Astrocyte (in vitro differentiated cells and primary cell): ENCODE results near the gene LRRC23. TPM values are rescaled to one million over a fixed set of nuclear protein-coding genes. Genes with fewer than 3 reads are reported as not detected.

Experiments used
- DNase-seq: peaks from one replicate; pipeline ENCODE4 v3.0.0-alpha.2; 2010; ENCODE audit warnings: low read depth
- FAIRE-seq: peaks from 2 replicates; lab custom pipeline; 2011; peaks lifted over from hg19 to GRCh38; lab: Jason Lieb, UNC
- H2AFZ ChIP-seq: 2 replicates; pipeline ENCODE4 v1.6.0; 2012; ENCODE audit warnings: low read depth, low read length, inconsistent platforms
- H3K27ac ChIP-seq: 2 replicates; pipeline ENCODE4 v1.5.1; 2011; ENCODE audit warnings: low read depth, low read length, inconsistent platforms
- H3K27me3 ChIP-seq: 2 replicates; pipeline ENCODE4 v1.6.0; 2011; ENCODE audit warnings: low read length, inconsistent platforms; ENCODE audit not compliant: insufficient read depth
- H3K36me3 ChIP-seq: 2 replicates; pipeline ENCODE4 v1.5.1; 2011; ENCODE audit warnings: low read length, inconsistent platforms; ENCODE audit not compliant: insufficient read depth
- H3K4me1 ChIP-seq: 2 replicates; pipeline ENCODE4 v1.5.1; 2011; ENCODE audit warnings: low read length, inconsistent platforms; ENCODE audit not compliant: insufficient read depth
- H3K4me2 ChIP-seq: 2 replicates; pipeline ENCODE4 v1.6.0; 2012; ENCODE audit warnings: low read length, inconsistent platforms
- H3K4me3 ChIP-seq: 2 replicates; pipeline ENCODE4 v1.5.1; 2011; ENCODE audit warnings: low read depth, mild to moderate bottlenecking, low read length, inconsistent platforms; ENCODE audit not compliant: insufficient read depth
- H3K79me2 ChIP-seq: 2 replicates; pipeline ENCODE4 v1.6.0; 2012; ENCODE audit warnings: mild to moderate bottlenecking, low read length, inconsistent platforms; ENCODE audit not compliant: insufficient read depth
- H3K9ac ChIP-seq: 2 replicates; pipeline ENCODE4 v1.6.0; 2012; ENCODE audit warnings: mild to moderate bottlenecking, low read length, inconsistent platforms
- H3K9me3 ChIP-seq: 2 replicates; pipeline ENCODE4 v1.5.1; 2012; ENCODE audit warnings: low read depth, mild to moderate bottlenecking, low read length, inconsistent platforms; ENCODE audit not compliant: insufficient read depth
- H4K20me1 ChIP-seq: 2 replicates; pipeline ENCODE4 v1.6.0; 2012; ENCODE audit warnings: low read length, inconsistent platforms; ENCODE audit not compliant: insufficient read depth
- H3K27ac Mint-ChIP-seq: one replicate; pipeline ENCODE4 v1.8.0; 2021; ENCODE audit warnings: mild to moderate bottlenecking, mixed read lengths; ENCODE audit not compliant: unreplicated experiment
- H3K27me3 Mint-ChIP-seq: one replicate; pipeline ENCODE4 v1.8.0; 2021; ENCODE audit warnings: low read depth, mixed read lengths; ENCODE audit not compliant: unreplicated experiment
- H3K36me3 Mint-ChIP-seq: one replicate; pipeline ENCODE4 v1.8.0; 2021; ENCODE audit warnings: low read depth, mixed read lengths; ENCODE audit not compliant: unreplicated experiment
- H3K4me1 Mint-ChIP-seq: one replicate; pipeline ENCODE4 v1.8.0; 2021; ENCODE audit warnings: low read depth, mixed read lengths; ENCODE audit not compliant: unreplicated experiment
- H3K4me3 Mint-ChIP-seq: one replicate; pipeline ENCODE4 v1.8.0; 2021; ENCODE audit warnings: mild to moderate bottlenecking, moderate library complexity, mixed read lengths; ENCODE audit not compliant: unreplicated experiment
- H3K9me3 Mint-ChIP-seq: one replicate; pipeline ENCODE4 v1.8.0; 2021; ENCODE audit warnings: mild to moderate bottlenecking, mixed read lengths; ENCODE audit not compliant: unreplicated experiment
- EZH2 ChIP-seq: IDR thresholded peaks from 2 replicates; pipeline ENCODE4 v1.6.1; 2012; ENCODE audit warnings: mild to moderate bottlenecking, low read length, inconsistent platforms; ENCODE audit not compliant: insufficient read depth
- total RNA-seq: library from RNA; stranded (reverse); gene quantifications from 2 replicates; pipeline ENCODE4 v1.2.1, GENCODE V29; 2021
- TF ChIP-seq, protein P1 (sequence below): IDR thresholded peaks from 2 replicates; pipeline ENCODE4 v1.5.1; 2011; ENCODE audit warnings: low read depth, mild to moderate bottlenecking, inconsistent platforms, low read length, moderate library complexity; ENCODE audit not compliant: insufficient read depth

Gene LRRC23
- total RNA-seq, 1 donor from 2014 or later: 5.2 TPM

- H2AFZ ChIP-seq: no peak overlapping the region
- peaks cover 4% of the 10 kb centered on the region for H4K20me1 ChIP-seq
- H3K9me3 ChIP-seq: no peaks in the 10 kb centered on the region
- Mint-ChIP-seq H3K36me3 (peaks cover 14% of the 10 kb centered on the region), H3K4me3 (no peak overlapping the region), H3K27ac (no peak overlapping the region), H3K9me3 (no peaks in the 10 kb centered on the region), H3K27me3 (no peaks in the 10 kb centered on the region), H3K4me1 (peaks cover 35% of the 10 kb centered on the region)
- peaks cover 2% of the 10 kb centered on the region for H3K36me3 ChIP-seq
- H3K9ac ChIP-seq: peak overlapping the region; percentile 95
- H3K27ac ChIP-seq: no peak overlapping the region
- H3K4me1 ChIP-seq: peaks cover 29% of the 10 kb centered on the region
- FAIRE-seq: no peak
- H3K4me2 ChIP-seq: peak overlapping the region; percentile 98
- no peak for DNase-seq
- TF ChIP-seq, protein P1, sequence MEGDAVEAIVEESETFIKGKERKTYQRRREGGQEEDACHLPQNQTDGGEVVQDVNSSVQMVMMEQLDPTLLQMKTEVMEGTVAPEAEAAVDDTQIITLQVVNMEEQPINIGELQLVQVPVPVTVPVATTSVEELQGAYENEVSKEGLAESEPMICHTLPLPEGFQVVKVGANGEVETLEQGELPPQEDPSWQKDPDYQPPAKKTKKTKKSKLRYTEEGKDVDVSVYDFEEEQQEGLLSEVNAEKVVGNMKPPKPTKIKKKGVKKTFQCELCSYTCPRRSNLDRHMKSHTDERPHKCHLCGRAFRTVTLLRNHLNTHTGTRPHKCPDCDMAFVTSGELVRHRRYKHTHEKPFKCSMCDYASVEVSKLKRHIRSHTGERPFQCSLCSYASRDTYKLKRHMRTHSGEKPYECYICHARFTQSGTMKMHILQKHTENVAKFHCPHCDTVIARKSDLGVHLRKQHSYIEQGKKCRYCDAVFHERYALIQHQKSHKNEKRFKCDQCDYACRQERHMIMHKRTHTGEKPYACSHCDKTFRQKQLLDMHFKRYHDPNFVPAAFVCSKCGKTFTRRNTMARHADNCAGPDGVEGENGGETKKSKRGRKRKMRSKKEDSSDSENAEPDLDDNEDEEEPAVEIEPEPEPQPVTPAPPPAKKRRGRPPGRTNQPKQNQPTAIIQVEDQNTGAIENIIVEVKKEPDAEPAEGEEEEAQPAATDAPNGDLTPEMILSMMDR: no peak
- no peak for TF ChIP-seq EZH2
- peaks cover 17% of the 10 kb centered on the region for H3K79me2 ChIP-seq
- H3K27me3 ChIP-seq: no peaks in the 10 kb centered on the region
- no peak overlapping the region for H3K4me3 ChIP-seq
Observed at GRCh38 chr12:6923851-6924250, 19.2 kb downstream of the LRRC23 start.

- TF ChIP-seq, protein P1: no peak
- no peak for TF ChIP-seq EZH2
- no peaks in the 10 kb centered on the region for H3K9me3 ChIP-seq
- H3K4me2 ChIP-seq: peak overlapping the region; percentile 98
- H3K36me3 Mint-ChIP-seq: peaks cover 11% of the 10 kb centered on the region
- peak overlapping the region; percentile 78 for H3K27ac ChIP-seq
- H4K20me1 ChIP-seq: peaks cover 18% of the 10 kb centered on the region
- no peaks in the 10 kb centered on the region for H3K27me3 Mint-ChIP-seq
- no peak for DNase-seq
- H3K27ac Mint-ChIP-seq: peak overlapping the region; percentile 98
- H3K79me2 ChIP-seq: peaks cover 30% of the 10 kb centered on the region
- peak overlapping the region; percentile 95 for H3K9ac ChIP-seq
- H3K9me3 Mint-ChIP-seq: no peaks in the 10 kb centered on the region
- no peak for FAIRE-seq
- peak overlapping the region; percentile 91 for H3K4me3 Mint-ChIP-seq
- no peaks in the 10 kb centered on the region for H3K36me3 ChIP-seq
- peaks cover 39% of the 10 kb centered on the region for H3K4me1 ChIP-seq
- no peak overlapping the region for H3K4me3 ChIP-seq
- H3K27me3 ChIP-seq: no peaks in the 10 kb centered on the region
- peaks cover 41% of the 10 kb centered on the region for H3K4me1 Mint-ChIP-seq
- H2AFZ ChIP-seq: peak overlapping the region; percentile 49
Observed at GRCh38 chr12:6925239-6925539, 20.6 kb downstream of the LRRC23 start.

- Mint-ChIP-seq H3K36me3 (peaks cover 11% of the 10 kb centered on the region), H3K4me3 (peak overlapping the region; percentile 91), H3K27ac (peak overlapping the region; percentile 98), H3K9me3 (no peaks in the 10 kb centered on the region), H3K27me3 (no peaks in the 10 kb centered on the region), H3K4me1 (peaks cover 43% of the 10 kb centered on the region)
- Histone ChIP-seq H2AFZ (peak overlapping the region; percentile 49), H3K36me3 (no peaks in the 10 kb centered on the region), H3K9me3 (no peaks in the 10 kb centered on the region), H4K20me1 (peaks cover 21% of the 10 kb centered on the region), H3K9ac (peak overlapping the region; percentile 95), H3K79me2 (peaks cover 35% of the 10 kb centered on the region), H3K4me2 (peak overlapping the region; percentile 98), H3K27ac (peak overlapping the region; percentile 78), H3K4me1 (peaks cover 41% of the 10 kb centered on the region), H3K4me3 (peak overlapping the region; percentile 56), H3K27me3 (no peaks in the 10 kb centered on the region)
- peak; percentile 56 for FAIRE-seq
- TF ChIP-seq EZH2: no peak
- TF ChIP-seq, protein P1: no peak
- DNase-seq: peak; percentile 95
Observed at GRCh38 chr12:6925540-6926279, 21.1 kb downstream of the LRRC23 start.
